ENCODE data around the gene FBLN1. TPM values are rescaled to one million over a fixed set of nuclear protein-coding genes. Genes with fewer than 3 reads are reported as not detected.
A peak's percentile ranks its signal among the peaks of the same experiment; 100 is the strongest.

The FBLN1 gene
- total RNA-seq, 5 donors from 2014 or later (not counting 1 experiment from before 2014, with no cell fraction given) = 0.96 to 1.5 (median 1.0) TPM; not detected in 2

- Histone ChIP-seq H3K9me3 (no peaks in the 10 kb centered on the region), H3K36me3 (ENCODE audit: control insufficient read depth in 2 of 2, extremely low read depth in 1 of 2, insufficient read depth in 1 of 2, low read length in 1 of 2) (no peaks in the 10 kb centered on the region), H3K4me1 (ENCODE audit: control insufficient read depth in 1 of 2, extremely low read depth in 1 of 2, insufficient read depth in 2 of 2, low read length in 2 of 2) (peaks cover 0 to 3% of the 10 kb centered on the region in 2 experiments), H3K4me3 (ENCODE audit: control insufficient read depth in 1 of 2, extremely low read depth in 1 of 2, low read length in 1 of 2) (no peak overlapping the region), H3K27ac (ENCODE audit: low read length) (no peak overlapping the region), H3K27me3 (replicated peaks in 1 of 2; ENCODE audit: control insufficient read depth in 2 of 2, extremely low read depth in 1 of 2, insufficient read depth in 2 of 2, low read length in 1 of 2) (peaks cover 0 to 37% of the 10 kb centered on the region in 2 experiments)
- ATAC-seq (replicated peaks in 1 of 4) (no peak), DNase-seq (no peak)
- WGBS (ENCODE audit: insufficient coverage) = 89% methylated on average over 11 of the region's 11 CpGs
- H3K4me1 Mint-ChIP-seq = peaks cover 0 to 1% (median 0%) of the 10 kb centered on the region in 3 donors
- ChIA-PET CTCF (no interaction called here), POLR2A (no interaction called here)
- H3K4me3 Mint-ChIP-seq = no peak overlapping the region
- no peaks in the 10 kb centered on the region for H3K36me3 Mint-ChIP-seq
- peaks cover 0 to 15% of the 10 kb centered on the region in 2 donors for H3K27me3 Mint-ChIP-seq
- no peaks in the 10 kb centered on the region for H3K9me3 Mint-ChIP-seq
- no peak overlapping the region for H3K27ac Mint-ChIP-seq
Measured at GRCh38 chr22:45550891-45551290, 48.2 kb downstream of the FBLN1 start.

DNA sequence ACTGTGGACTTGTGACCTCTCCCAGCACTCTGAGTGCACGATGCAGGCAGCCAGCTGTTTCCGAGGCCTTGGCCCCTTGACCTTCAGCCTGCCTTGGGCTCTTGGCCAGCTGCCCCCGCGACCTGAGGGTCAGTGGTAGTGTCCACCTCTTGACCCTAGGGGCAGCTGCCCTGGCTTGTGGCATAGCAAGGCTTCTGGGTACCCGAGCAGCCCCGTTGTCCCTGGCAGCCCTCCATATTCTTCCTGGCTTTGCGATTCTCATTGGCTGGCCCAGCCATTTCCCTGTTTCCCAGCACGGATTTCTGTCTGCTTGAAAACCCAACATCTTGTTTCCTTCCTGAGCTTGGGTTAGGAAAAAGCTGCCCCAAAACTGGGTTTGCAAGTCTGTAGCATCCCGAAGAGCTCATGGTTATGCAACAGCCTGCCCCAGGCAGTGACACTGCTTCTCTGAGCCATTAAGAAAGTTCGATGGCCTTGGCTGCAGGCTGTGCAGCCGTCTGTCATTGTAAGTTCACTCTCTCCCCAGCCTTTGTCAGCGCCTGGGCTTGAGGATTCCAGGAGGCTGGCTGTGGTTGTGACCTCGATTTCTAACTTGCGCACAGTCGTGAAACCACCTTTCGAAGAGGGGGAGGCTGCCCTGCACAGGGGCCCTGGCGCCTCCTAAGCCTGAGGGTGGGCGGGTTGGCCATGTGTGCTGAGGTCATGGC, 48.8 kb downstream of the FBLN1 start:
- ATAC-seq (replicated peaks in 1 of 4) (no peak), DNase-seq (peak in 2 of 35 experiments; percentile 2 to 8)
- Histone ChIP-seq H3K27ac (ENCODE audit: low read length) (no peak overlapping the region), H3K36me3 (ENCODE audit: control insufficient read depth in 2 of 2, extremely low read depth in 1 of 2, insufficient read depth in 1 of 2, low read length in 1 of 2) (no peaks in the 10 kb centered on the region), H3K9me3 (no peaks in the 10 kb centered on the region), H3K27me3 (replicated peaks in 1 of 2; ENCODE audit: control insufficient read depth in 2 of 2, extremely low read depth in 1 of 2, insufficient read depth in 2 of 2, low read length in 1 of 2) (peaks cover 0 to 37% of the 10 kb centered on the region in 2 experiments), H3K4me1 (ENCODE audit: control insufficient read depth in 1 of 2, extremely low read depth in 1 of 2, insufficient read depth in 2 of 2, low read length in 2 of 2) (peaks cover 0 to 3% of the 10 kb centered on the region in 2 experiments), H3K4me3 (ENCODE audit: control insufficient read depth in 1 of 2, extremely low read depth in 1 of 2, low read length in 1 of 2) (no peak overlapping the region)
- no peaks in the 10 kb centered on the region for H3K9me3 Mint-ChIP-seq
- H3K36me3 Mint-ChIP-seq = no peaks in the 10 kb centered on the region
- no peak overlapping the region for H3K27ac Mint-ChIP-seq
- no peak overlapping the region for H3K4me3 Mint-ChIP-seq
- H3K4me1 Mint-ChIP-seq = peaks cover 0 to 1% (median 0%) of the 10 kb centered on the region in 3 donors
- POLR2A ChIA-PET = no interaction called here
- CTCF ChIA-PET = no interaction called here
- peaks cover 0 to 17% of the 10 kb centered on the region in 2 donors for H3K27me3 Mint-ChIP-seq
- WGBS (ENCODE audit: insufficient coverage) = 80% methylated on average over 18 of the region's 18 CpGs

- H3K27me3 Mint-ChIP-seq = peaks cover 0 to 16% of the 10 kb centered on the region in 2 donors
- no peak overlapping the region for H3K4me3 Mint-ChIP-seq
- peaks cover 0 to 1% (median 0%) of the 10 kb centered on the region in 3 donors for H3K4me1 Mint-ChIP-seq
- ATAC-seq (replicated peaks in 1 of 4) (no peak), DNase-seq (no peak)
- H3K4me1 ChIP-seq (ENCODE audit: control insufficient read depth in 1 of 2, extremely low read depth in 1 of 2, insufficient read depth in 2 of 2, low read length in 2 of 2) = peaks cover 0 to 3% of the 10 kb centered on the region in 2 experiments
- H3K27ac ChIP-seq (ENCODE audit: low read length) = no peak overlapping the region
- no peaks in the 10 kb centered on the region for H3K36me3 ChIP-seq (ENCODE audit: control insufficient read depth in 2 of 2, extremely low read depth in 1 of 2, insufficient read depth in 1 of 2, low read length in 1 of 2)
- H3K9me3 ChIP-seq = no peaks in the 10 kb centered on the region
- no peak overlapping the region for H3K27ac Mint-ChIP-seq
- POLR2A ChIA-PET = no interaction called here
- H3K36me3 Mint-ChIP-seq = no peaks in the 10 kb centered on the region
- H3K9me3 Mint-ChIP-seq = no peaks in the 10 kb centered on the region
- CTCF ChIA-PET = no interaction called here
- H3K27me3 ChIP-seq (replicated peaks in 1 of 2; ENCODE audit: control insufficient read depth in 2 of 2, extremely low read depth in 1 of 2, insufficient read depth in 2 of 2, low read length in 1 of 2) = peaks cover 0 to 35% of the 10 kb centered on the region in 2 experiments
- no peak overlapping the region for H3K4me3 ChIP-seq (ENCODE audit: control insufficient read depth in 1 of 2, extremely low read depth in 1 of 2, low read length in 1 of 2)
- 93% methylated on average over 6 of the region's 12 CpGs for WGBS (ENCODE audit: insufficient coverage)
Measured at GRCh38 chr22:45552017-45552411, 49.3 kb downstream of the FBLN1 start.

DNA sequence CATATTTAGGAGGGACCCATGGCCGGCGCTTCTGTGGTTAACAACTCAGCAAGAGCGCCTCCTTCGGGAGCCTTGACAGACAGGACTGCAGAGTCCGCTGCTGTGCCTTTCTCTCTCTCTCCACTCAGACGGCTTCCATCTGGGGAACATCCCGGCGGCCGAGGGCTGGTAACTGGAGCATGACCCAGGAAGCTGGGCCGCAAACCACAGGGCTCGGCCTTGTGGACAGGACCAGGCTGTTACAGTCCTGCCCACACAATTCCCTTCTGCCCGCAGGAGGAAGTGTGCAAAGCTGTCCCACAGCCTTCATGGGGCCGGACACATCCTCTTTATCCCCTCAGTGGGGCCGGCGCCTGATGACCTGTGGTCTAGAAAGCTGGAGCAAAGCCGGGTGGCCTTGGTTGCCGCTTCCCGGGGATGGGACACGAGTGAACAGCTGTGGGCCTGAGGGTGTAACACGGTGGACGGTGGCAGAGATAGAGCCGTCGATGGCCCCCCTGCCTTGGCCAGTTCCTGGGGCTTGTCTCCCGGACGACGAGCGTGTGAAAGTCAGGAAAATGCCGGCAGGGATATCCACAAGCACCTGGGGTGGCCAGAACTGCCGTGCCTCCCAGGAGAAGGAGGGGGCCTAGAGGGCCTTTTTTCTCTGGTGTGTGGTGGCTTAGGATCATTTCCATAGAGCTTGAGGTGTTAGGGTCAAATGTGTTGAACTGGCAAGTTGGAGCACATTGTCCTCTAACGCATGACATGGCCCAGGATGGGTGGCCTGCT, 50.1 kb downstream of the FBLN1 start:
- 93% methylated on average over 24 of the region's 30 CpGs for WGBS (ENCODE audit: insufficient coverage)
- Mint-ChIP-seq H3K27ac (no peak overlapping the region), H3K27me3 (peaks cover 4 to 16% of the 10 kb centered on the region in 2 donors), H3K9me3 (no peaks in the 10 kb centered on the region), H3K36me3 (no peaks in the 10 kb centered on the region), H3K4me3 (no peak overlapping the region), H3K4me1 (peaks cover 0 to 1% (median 0%) of the 10 kb centered on the region in 3 donors)
- Histone ChIP-seq H3K4me3 (ENCODE audit: control insufficient read depth in 1 of 2, extremely low read depth in 1 of 2, low read length in 1 of 2) (no peak overlapping the region), H3K27me3 (replicated peaks in 1 of 2; ENCODE audit: control insufficient read depth in 2 of 2, extremely low read depth in 1 of 2, insufficient read depth in 2 of 2, low read length in 1 of 2) (peaks cover 0 to 35% of the 10 kb centered on the region in 2 experiments), H3K36me3 (ENCODE audit: control insufficient read depth in 2 of 2, extremely low read depth in 1 of 2, insufficient read depth in 1 of 2, low read length in 1 of 2) (no peaks in the 10 kb centered on the region), H3K27ac (ENCODE audit: low read length) (no peak overlapping the region), H3K9me3 (no peaks in the 10 kb centered on the region), H3K4me1 (ENCODE audit: control insufficient read depth in 1 of 2, extremely low read depth in 1 of 2, insufficient read depth in 2 of 2, low read length in 2 of 2) (peaks cover 0 to 3% of the 10 kb centered on the region in 2 experiments)
- ATAC-seq (replicated peaks in 1 of 4) = no peak
- no peak for DNase-seq
- ChIA-PET CTCF (no interaction called here), POLR2A (no interaction called here)

DNA sequence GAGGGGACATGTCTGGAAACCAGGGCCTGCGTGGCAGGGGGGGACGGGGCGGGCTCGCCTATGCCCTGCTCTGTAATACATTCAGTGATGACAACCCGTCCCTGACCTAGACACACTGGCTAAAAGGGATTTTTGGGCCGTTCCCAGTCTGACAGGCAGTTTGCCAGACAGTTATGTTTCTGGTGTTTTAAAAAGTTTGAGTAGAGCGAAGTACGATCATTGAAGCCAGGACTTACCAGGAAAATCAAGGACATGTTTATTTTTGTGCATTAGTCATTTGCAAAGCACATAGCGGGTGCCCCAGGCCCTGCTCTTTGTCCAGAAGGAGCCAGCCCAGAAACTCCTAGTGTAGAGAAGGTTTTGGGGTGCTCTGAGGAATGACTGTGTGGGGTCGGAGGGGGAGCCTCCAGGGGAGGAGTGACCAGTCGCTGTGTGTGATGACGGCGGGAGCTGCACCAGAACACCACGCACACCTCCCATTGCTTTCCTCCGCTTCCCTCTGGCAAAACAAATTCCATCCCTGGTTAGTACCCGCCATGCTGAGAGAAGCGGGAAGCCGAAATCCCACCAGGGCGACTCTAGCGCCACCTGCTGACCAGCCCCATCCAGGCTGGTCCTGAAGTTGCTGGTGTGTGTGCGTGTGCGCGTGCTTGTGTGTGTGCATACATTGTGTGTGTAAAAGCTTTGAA, 50.8 kb downstream of the FBLN1 start:
- Histone ChIP-seq H3K9me3 (no peaks in the 10 kb centered on the region), H3K27me3 (replicated peaks in 1 of 2; ENCODE audit: control insufficient read depth in 2 of 2, extremely low read depth in 1 of 2, insufficient read depth in 2 of 2, low read length in 1 of 2) (peaks cover 0 to 32% of the 10 kb centered on the region in 2 experiments), H3K36me3 (ENCODE audit: control insufficient read depth in 2 of 2, extremely low read depth in 1 of 2, insufficient read depth in 1 of 2, low read length in 1 of 2) (no peaks in the 10 kb centered on the region), H3K4me1 (ENCODE audit: control insufficient read depth in 1 of 2, extremely low read depth in 1 of 2, insufficient read depth in 2 of 2, low read length in 2 of 2) (peaks cover 0 to 3% of the 10 kb centered on the region in 2 experiments), H3K4me3 (ENCODE audit: control insufficient read depth in 1 of 2, extremely low read depth in 1 of 2, low read length in 1 of 2) (no peak overlapping the region), H3K27ac (ENCODE audit: low read length) (no peak overlapping the region)
- peak in 27 of 35 experiments; percentile 5 to 56 (median 24) for DNase-seq
- POLR2A ChIA-PET = no interaction called here
- ATAC-seq (replicated peaks in 1 of 4) = peak in 1 of 4 experiments; percentile 39
- Mint-ChIP-seq H3K27ac (no peak overlapping the region), H3K9me3 (no peaks in the 10 kb centered on the region), H3K27me3 (peaks cover 5 to 16% of the 10 kb centered on the region in 2 donors), H3K4me3 (no peak overlapping the region), H3K4me1 (peaks cover 0 to 1% (median 0%) of the 10 kb centered on the region in 3 donors), H3K36me3 (no peaks in the 10 kb centered on the region)
- CTCF ChIA-PET = no interaction called here
- WGBS (ENCODE audit: insufficient coverage) = 74% methylated on average over 14 of the region's 23 CpGs

DNA sequence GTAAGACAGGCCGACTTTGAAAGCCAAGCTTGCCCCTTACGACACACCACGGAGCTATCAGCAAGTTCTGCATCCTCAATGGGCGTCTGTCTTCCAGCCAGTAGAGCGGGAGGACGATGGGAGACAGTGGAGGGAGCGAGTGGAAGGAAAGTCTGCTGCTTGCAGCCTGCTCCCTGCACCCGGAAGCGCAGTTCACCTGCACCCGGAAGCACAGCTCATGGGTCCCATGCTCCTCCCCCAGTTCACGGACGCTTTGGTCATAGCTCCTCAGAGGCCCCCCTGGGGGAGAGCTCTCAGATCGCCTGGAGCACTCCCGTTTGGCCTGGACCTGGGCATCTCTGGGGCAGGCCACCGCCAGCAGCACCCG, 51.3 kb downstream of the FBLN1 start:
- CTCF ChIA-PET = no interaction called here
- WGBS (ENCODE audit: insufficient coverage) = 70% methylated on average over 16 of the region's 16 CpGs

More for the DNA sequence above, 51.3 kb downstream of the FBLN1 start:
- DNase-seq (no peak), ATAC-seq (replicated peaks in 1 of 4) (no peak)
- Histone ChIP-seq H3K4me1 (ENCODE audit: control insufficient read depth in 1 of 2, extremely low read depth in 1 of 2, insufficient read depth in 2 of 2, low read length in 2 of 2) (peaks cover 0 to 3% of the 10 kb centered on the region in 2 experiments), H3K27ac (ENCODE audit: low read length) (no peak overlapping the region), H3K9me3 (no peaks in the 10 kb centered on the region), H3K4me3 (ENCODE audit: control insufficient read depth in 1 of 2, extremely low read depth in 1 of 2, low read length in 1 of 2) (no peak overlapping the region), H3K36me3 (ENCODE audit: control insufficient read depth in 2 of 2, extremely low read depth in 1 of 2, insufficient read depth in 1 of 2, low read length in 1 of 2) (no peaks in the 10 kb centered on the region), H3K27me3 (replicated peaks in 1 of 2; ENCODE audit: control insufficient read depth in 2 of 2, extremely low read depth in 1 of 2, insufficient read depth in 2 of 2, low read length in 1 of 2) (peaks cover 0 to 32% of the 10 kb centered on the region in 2 experiments)
- Mint-ChIP-seq H3K4me1 (peaks cover 0 to 1% (median 0%) of the 10 kb centered on the region in 3 donors), H3K36me3 (no peaks in the 10 kb centered on the region), H3K4me3 (no peak overlapping the region), H3K27ac (no peak overlapping the region), H3K9me3 (no peaks in the 10 kb centered on the region), H3K27me3 (peaks cover 5 to 16% of the 10 kb centered on the region in 2 donors)
- POLR2A ChIA-PET = no interaction called here

Measured in T-cell (primary cell).